HEK293 (cell line): ENCODE results near the gene CBY2.
"Not testable (repeated sequence)": the region's sequence is repeated elsewhere in the genome, so short reads cannot be mapped to it uniquely, and the experiment has no call there.

ENCODE experiments used
- CTCF ChIA-PET: fragments of 350-600 bp; formaldehyde crosslinking; extraction: SDS; loops from one replicate; lab custom pipeline; 2021; ENCODE audit warnings: antibody characterized with exemption; lab: Yijun Ruan, JAX
- POLR2A ChIA-PET: fragments of 300-600 bp; formaldehyde crosslinking; extraction: SDS; loops from one replicate; lab custom pipeline; 2020; ENCODE audit warnings: antibody characterized with exemption, inconsistent platforms; lab: Yijun Ruan, JAX
- H3K27ac ChIP-seq: fragments of 200-500 bp; sonication (Bioruptor generic); 2 replicates; pipeline ENCODE4 v1.5.1; 2014; ENCODE audit warnings: low read depth, low read length, control low read depth, inconsistent platforms; ENCODE audit errors: extremely low read depth
- H3K36me3 ChIP-seq, 2 experiments: fragments of 200-500 bp in 1 of 2; sonication (Bioruptor generic) in 1 of 2; 1 replicate in 1 of 2; 2 replicates in 1 of 2; pipeline ENCODE4 v1.5.1; 2014 to 2017; ENCODE audit warnings: inconsistent platforms in 2 of 2, low read length in 2 of 2; ENCODE audit not compliant: control insufficient read depth in 2 of 2, insufficient read depth in 1 of 2
- H3K4me1 ChIP-seq: fragments of 200-500 bp; sonication (Bioruptor generic); 2 replicates; pipeline ENCODE4 v1.5.1; 2014; ENCODE audit warnings: mild to moderate bottlenecking, low read length, inconsistent platforms; ENCODE audit not compliant: control insufficient read depth, insufficient read depth
- H3K4me3 ChIP-seq: 2 replicates; pipeline ENCODE4 v1.5.1; 2011; ENCODE audit warnings: low read depth, mild to moderate bottlenecking, control low read depth, low read length, moderate library complexity
- H3K9me3 ChIP-seq: fragments of 200-500 bp; sonication (Bioruptor generic); 2 replicates; pipeline ENCODE4 v1.5.1; 2014; ENCODE audit warnings: low read depth, low read length, inconsistent platforms; ENCODE audit not compliant: control insufficient read depth, insufficient read depth
- HOXC10 ChIP-seq: sonication (generic); formaldehyde crosslinking; IDR thresholded peaks from 2 replicates; pipeline ENCODE4 v1.8.1; 2023; ENCODE audit warnings: mild to moderate bottlenecking, missing genetic modification reagents
- IKZF3 ChIP-seq: fragments of 450-650 bp; IDR thresholded peaks from 2 replicates; pipeline ENCODE4 v1.5.0; 2018; ENCODE audit warnings: missing biosample characterization, mild to moderate bottlenecking, missing genetic modification characterization, moderate library complexity
- SP2 ChIP-seq: fragments of 450-650 bp; formaldehyde crosslinking; IDR thresholded peaks from 2 replicates; pipeline ENCODE4 v1.5.1; 2016; ENCODE audit warnings: missing biosample characterization, missing genetic modification characterization
- ZFP69B ChIP-seq: fragments of 450-650 bp; formaldehyde crosslinking; IDR thresholded peaks from 2 replicates; pipeline ENCODE4 v1.5.1; 2016; ENCODE audit warnings: missing biosample characterization, missing genetic modification characterization
- ZNF138 ChIP-seq: fragments of 450-650 bp; formaldehyde crosslinking; IDR thresholded peaks from 2 replicates; pipeline ENCODE4 v1.5.1; 2016; ENCODE audit warnings: missing biosample characterization, missing genetic modification characterization, borderline replicate concordance
- ZNF146 ChIP-seq: fragments of 450-650 bp; formaldehyde crosslinking; IDR thresholded peaks from 2 replicates; pipeline ENCODE4 v1.5.1; 2016; ENCODE audit warnings: missing biosample characterization, missing genetic modification characterization
- ZNF155 ChIP-seq: fragments of 450-650 bp; formaldehyde crosslinking; IDR thresholded peaks from 2 replicates; pipeline ENCODE4 v1.5.1; 2016; ENCODE audit warnings: missing biosample characterization, missing genetic modification characterization
- ZNF174 ChIP-seq: fragments of 450-650 bp; formaldehyde crosslinking; IDR thresholded peaks from 2 replicates; pipeline ENCODE4 v1.5.0; 2017; ENCODE audit warnings: missing biosample characterization, mild to moderate bottlenecking, missing genetic modification characterization
- ZNF19 ChIP-seq: fragments of 450-650 bp; formaldehyde crosslinking; IDR thresholded peaks from 2 replicates; pipeline ENCODE4; 2016; ENCODE audit warnings: missing biosample characterization, missing genetic modification characterization, low read depth
- ZNF223 ChIP-seq: fragments of 450-650 bp; formaldehyde crosslinking; IDR thresholded peaks from 2 replicates; pipeline ENCODE4 v1.5.1; 2016; ENCODE audit warnings: missing biosample characterization, missing genetic modification characterization
- ZNF311 ChIP-seq: fragments of 450-650 bp; formaldehyde crosslinking; IDR thresholded peaks from 2 replicates; pipeline ENCODE4 v1.5.1; 2017; ENCODE audit warnings: missing biosample characterization, missing genetic modification characterization, borderline replicate concordance
- ZNF624 ChIP-seq: fragments of 450-650 bp; formaldehyde crosslinking; IDR thresholded peaks from 2 replicates; pipeline ENCODE4 v1.5.1; 2017; ENCODE audit warnings: missing biosample characterization, missing genetic modification characterization
- ZNF658 ChIP-seq: fragments of 450-650 bp; formaldehyde crosslinking; IDR thresholded peaks from 2 replicates; pipeline ENCODE4; 2016; ENCODE audit warnings: missing biosample characterization, missing genetic modification characterization
- ZNF843 ChIP-seq: fragments of 450-650 bp; formaldehyde crosslinking; IDR thresholded peaks from 2 replicates; pipeline ENCODE4 v1.5.1; 2016; ENCODE audit warnings: missing biosample characterization, missing genetic modification characterization
- TF ChIP-seq, protein P1 (sequence below): fragments of 450-650 bp; formaldehyde crosslinking; IDR thresholded peaks from 2 replicates; pipeline ENCODE4 v1.5.1; 2016; ENCODE audit warnings: missing biosample characterization, missing genetic modification characterization
- TF ChIP-seq, protein P2 (sequence below): fragments of 450-650 bp; formaldehyde crosslinking; IDR thresholded peaks from 2 replicates; pipeline ENCODE4 v1.5.1; 2016; ENCODE audit warnings: missing biosample characterization, missing genetic modification characterization

The CBY2 gene

DNA sequence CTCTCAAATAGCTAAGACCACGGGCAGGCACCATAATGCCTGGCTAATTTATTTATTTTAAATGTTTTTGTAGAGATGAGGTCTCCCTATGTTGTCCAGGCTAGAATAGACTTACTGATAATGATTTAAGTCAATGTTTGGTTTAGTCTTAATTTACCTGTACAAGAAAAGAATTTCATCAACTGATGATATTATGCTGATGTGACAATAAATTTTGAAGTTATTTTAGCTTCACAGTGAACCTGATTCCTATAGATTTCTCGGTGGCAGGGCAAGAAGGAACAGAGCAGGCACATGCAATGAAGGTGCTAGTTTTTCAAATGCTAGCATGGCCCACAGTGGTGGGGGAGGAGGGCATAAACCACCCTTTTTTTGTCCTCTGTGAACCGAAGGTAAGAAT is 42.6 kb upstream of the CBY2 start:
- Histone ChIP-seq H3K9me3 (no peaks in the 10 kb centered on the region), H3K27ac (no peak overlapping the region), H3K4me3 (no peak overlapping the region), H3K36me3 (no peaks in the 10 kb centered on the region), H3K4me1 (no peaks in the 10 kb centered on the region)
- ChIA-PET POLR2A (interaction anchor here (0.6 kb wide), 1 partner anchor 436 kb away, joined by 5 read pairs; no protein-coding TSS in a partner anchor), CTCF (no interaction called here)
- TF ChIP-seq ZNF843 (tag by site-specific recombination) (no peak), ZFP69B (tag by site-specific recombination) (no peak), ZNF223 (tag by site-specific recombination) (no peak), ZNF174 (tag by site-specific recombination) (no peak), ZNF155 (tag by site-specific recombination) (no peak), ZNF311 (tag by site-specific recombination) (no peak), IKZF3 (tag by site-specific recombination) (no peak), ZNF658 (tag by site-specific recombination) (no peak), ZNF19 (tag by site-specific recombination) (no peak), HOXC10 (CRISPR knock-in tag) (no peak), SP2 (no peak)
- TF ChIP-seq, protein P1, sequence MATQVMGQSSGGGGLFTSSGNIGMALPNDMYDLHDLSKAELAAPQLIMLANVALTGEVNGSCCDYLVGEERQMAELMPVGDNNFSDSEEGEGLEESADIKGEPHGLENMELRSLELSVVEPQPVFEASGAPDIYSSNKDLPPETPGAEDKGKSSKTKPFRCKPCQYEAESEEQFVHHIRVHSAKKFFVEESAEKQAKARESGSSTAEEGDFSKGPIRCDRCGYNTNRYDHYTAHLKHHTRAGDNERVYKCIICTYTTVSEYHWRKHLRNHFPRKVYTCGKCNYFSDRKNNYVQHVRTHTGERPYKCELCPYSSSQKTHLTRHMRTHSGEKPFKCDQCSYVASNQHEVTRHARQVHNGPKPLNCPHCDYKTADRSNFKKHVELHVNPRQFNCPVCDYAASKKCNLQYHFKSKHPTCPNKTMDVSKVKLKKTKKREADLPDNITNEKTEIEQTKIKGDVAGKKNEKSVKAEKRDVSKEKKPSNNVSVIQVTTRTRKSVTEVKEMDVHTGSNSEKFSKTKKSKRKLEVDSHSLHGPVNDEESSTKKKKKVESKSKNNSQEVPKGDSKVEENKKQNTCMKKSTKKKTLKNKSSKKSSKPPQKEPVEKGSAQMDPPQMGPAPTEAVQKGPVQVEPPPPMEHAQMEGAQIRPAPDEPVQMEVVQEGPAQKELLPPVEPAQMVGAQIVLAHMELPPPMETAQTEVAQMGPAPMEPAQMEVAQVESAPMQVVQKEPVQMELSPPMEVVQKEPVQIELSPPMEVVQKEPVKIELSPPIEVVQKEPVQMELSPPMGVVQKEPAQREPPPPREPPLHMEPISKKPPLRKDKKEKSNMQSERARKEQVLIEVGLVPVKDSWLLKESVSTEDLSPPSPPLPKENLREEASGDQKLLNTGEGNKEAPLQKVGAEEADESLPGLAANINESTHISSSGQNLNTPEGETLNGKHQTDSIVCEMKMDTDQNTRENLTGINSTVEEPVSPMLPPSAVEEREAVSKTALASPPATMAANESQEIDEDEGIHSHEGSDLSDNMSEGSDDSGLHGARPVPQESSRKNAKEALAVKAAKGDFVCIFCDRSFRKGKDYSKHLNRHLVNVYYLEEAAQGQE (tag by site-specific recombination), result no peak

DNA sequence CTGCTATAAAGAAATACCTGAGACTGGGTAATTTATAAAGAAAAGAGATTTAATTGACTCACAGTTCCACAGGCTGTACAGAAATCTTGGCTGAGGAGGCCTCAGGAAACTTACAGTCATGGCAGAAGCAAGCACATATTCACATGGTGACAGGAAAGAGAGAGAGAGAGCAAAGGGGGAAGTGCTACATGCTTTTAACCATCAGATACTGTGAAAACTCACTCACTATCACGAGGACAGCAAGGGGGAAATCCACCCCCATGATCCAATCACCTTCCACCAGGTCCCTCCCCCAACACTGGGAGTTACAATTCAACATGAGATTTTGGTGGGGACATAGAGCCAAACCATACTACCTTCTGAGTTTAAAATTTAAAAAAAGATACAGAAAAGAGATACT is 41.7 kb upstream of the CBY2 start:
- CTCF ChIA-PET, H3K4me1 ChIP-seq, H3K27ac ChIP-seq, POLR2A ChIA-PET, H3K36me3 ChIP-seq, H3K9me3 ChIP-seq, H3K4me3 ChIP-seq: not testable (repeated sequence)

DNA sequence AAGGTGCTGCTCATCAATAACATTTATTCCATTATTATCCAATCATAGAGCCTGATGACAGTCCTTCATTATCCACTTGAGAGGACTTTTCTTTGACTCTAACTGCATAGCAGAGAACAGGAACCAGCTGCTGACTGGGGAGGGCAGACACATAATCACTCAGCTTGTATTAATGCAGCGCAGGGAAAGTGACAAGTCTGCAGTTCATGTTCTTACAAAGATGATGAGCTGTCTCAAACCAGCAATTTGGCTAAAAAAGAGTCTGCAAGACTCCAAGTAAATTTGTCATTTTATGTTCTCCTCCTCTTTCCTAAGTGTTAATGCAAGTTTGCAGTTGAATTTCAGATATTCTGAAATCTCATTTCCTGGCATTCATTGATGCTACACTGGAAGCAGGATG is 40.0 kb upstream of the CBY2 start:
- H3K9me3 ChIP-seq, result no peaks in the 10 kb centered on the region
- POLR2A ChIA-PET, result no interaction called here
- H3K4me3 ChIP-seq, result no peak overlapping the region
- H3K4me1 ChIP-seq, result no peaks in the 10 kb centered on the region
- no peak for TF ChIP-seq ZNF624 (tag by site-specific recombination)
- no peak for TF ChIP-seq ZNF138
- no peaks in the 10 kb centered on the region for H3K36me3 ChIP-seq
- CTCF ChIA-PET, result no interaction called here
- H3K27ac ChIP-seq, result no peak overlapping the region

DNA sequence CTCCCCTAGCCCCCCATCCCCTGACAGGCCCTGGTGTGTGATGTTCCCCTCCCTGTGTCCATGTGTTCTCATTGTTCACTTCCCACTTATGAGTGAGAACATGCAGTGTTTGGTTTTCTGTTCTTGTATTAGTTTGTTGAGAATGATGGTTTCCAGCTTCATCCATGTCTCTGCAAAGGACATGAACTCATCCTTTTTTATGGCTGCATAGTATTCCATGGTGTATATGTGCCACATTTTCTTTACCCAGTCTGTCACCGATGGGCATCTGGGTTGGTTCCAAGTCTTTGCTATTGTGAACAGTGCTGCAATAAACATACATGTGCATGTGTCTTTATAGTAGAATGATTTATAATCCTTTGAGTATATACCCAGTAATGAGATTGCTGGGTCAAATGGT is 39.2 kb upstream of the CBY2 start:
- not testable (repeated sequence) for H3K9me3 ChIP-seq, H3K4me1 ChIP-seq, H3K36me3 ChIP-seq, H3K27ac ChIP-seq
- TF ChIP-seq, protein P2, sequence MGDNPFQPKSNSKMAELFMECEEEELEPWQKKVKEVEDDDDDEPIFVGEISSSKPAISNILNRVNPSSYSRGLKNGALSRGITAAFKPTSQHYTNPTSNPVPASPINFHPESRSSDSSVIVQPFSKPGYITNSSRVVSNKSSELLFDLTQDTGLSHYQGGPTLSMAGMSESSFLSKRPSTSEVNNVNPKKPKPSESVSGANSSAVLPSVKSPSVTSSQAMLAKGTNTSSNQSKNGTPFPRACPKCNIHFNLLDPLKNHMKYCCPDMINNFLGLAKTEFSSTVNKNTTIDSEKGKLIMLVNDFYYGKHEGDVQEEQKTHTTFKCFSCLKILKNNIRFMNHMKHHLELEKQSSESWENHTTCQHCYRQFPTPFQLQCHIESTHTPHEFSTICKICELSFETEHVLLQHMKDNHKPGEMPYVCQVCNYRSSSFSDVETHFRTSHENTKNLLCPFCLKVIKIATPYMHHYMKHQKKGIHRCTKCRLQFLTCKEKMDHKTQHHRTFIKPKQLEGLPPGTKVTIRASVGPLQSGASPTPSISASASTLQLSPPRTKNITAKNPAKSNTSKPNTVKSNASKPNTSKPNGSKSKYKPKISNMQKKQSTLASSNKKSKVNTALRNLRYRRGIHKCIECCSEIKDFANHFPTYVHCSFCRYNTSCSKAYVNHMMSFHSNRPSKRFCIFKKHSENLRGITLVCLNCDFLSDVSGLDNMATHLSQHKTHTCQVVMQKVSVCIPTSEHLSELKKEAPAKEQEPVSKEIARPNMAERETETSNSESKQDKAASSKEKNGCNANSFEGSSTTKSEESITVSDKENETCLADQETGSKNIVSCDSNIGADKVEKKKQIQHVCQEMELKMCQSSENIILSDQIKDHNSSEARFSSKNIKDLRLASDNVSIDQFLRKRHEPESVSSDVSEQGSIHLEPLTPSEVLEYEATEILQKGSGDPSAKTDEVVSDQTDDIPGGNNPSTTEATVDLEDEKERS (tag by site-specific recombination), result 0 out of 2 replicates have a peak, but pooled peaks have one; percentile 74
- TF ChIP-seq ZNF146 (tag by site-specific recombination), result peak; percentile 87
- TF ChIP-seq, all 188 proteins: peak for 2; not testable (repeated sequence) for 186
- POLR2A ChIA-PET, H3K4me3 ChIP-seq, CTCF ChIA-PET: not testable (repeated sequence)
